ENCODE data around the gene SF3B3. TPM values are rescaled to one million over a fixed set of nuclear protein-coding genes. Genes with fewer than 3 reads are reported as not detected.

Gene SF3B3
- total RNA-seq, 1 experiment from 2014 or later = 253 TPM

GRCh38 chr16:70495425-70496182 lies 28.0 kb upstream of the SF3B3 start:
- no peak for ATAC-seq
- TF ChIP-seq, protein P1, sequence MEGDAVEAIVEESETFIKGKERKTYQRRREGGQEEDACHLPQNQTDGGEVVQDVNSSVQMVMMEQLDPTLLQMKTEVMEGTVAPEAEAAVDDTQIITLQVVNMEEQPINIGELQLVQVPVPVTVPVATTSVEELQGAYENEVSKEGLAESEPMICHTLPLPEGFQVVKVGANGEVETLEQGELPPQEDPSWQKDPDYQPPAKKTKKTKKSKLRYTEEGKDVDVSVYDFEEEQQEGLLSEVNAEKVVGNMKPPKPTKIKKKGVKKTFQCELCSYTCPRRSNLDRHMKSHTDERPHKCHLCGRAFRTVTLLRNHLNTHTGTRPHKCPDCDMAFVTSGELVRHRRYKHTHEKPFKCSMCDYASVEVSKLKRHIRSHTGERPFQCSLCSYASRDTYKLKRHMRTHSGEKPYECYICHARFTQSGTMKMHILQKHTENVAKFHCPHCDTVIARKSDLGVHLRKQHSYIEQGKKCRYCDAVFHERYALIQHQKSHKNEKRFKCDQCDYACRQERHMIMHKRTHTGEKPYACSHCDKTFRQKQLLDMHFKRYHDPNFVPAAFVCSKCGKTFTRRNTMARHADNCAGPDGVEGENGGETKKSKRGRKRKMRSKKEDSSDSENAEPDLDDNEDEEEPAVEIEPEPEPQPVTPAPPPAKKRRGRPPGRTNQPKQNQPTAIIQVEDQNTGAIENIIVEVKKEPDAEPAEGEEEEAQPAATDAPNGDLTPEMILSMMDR (IDR thresholded peaks at IDR 0.05) = no peak
- TF ChIP-seq TCF7L2 (IDR thresholded peaks at IDR 0.05; ENCODE audit: low read depth, low read length) = no peak
- no peak for TF ChIP-seq POLR2AphosphoS5 (IDR thresholded peaks at IDR 0.05; ENCODE audit: low read depth, low read length)
- no peak for TF ChIP-seq REST (IDR thresholded peaks at IDR 0.05; ENCODE audit: insufficient read depth in 1 of 2, low read depth in 2 of 2, low read length in 1 of 2)
- no peak for TF ChIP-seq SIN3A (IDR thresholded peaks at IDR 0.05; ENCODE audit: borderline replicate concordance, insufficient read depth, low read depth, low read length)
- Histone ChIP-seq H3K27ac (ENCODE audit: low read length) (no peak overlapping the region), H3K9me3 (ENCODE audit: control insufficient read depth, insufficient read depth, low read depth, low read length) (no peaks in the 10 kb centered on the region), H3K27me3 (ENCODE audit: control insufficient read depth, insufficient read depth, low read length) (no peaks in the 10 kb centered on the region), H3K4me3 (ENCODE audit: low read depth in 2 of 2, low read length in 2 of 2) (no peak overlapping the region), H3K4me1 (ENCODE audit: control insufficient read depth, insufficient read depth, low read length) (no peaks in the 10 kb centered on the region), H3K36me3 (ENCODE audit: control insufficient read depth, insufficient read depth, low read length) (peaks cover 2% of the 10 kb centered on the region; the same call in 1 of the 2 replicates)
- intact Hi-C loops (cut with micrococcal nuclease; ENCODE audit: unreplicated experiment) = no loop called here
- CTCF ChIA-PET = no interaction called here
- no peak for DNase-seq (ENCODE audit: low read depth, low spot score)
- POLR2A ChIA-PET = interaction anchor here (0.7 kb wide), 1 partner anchor 90 kb away, joined by 10 read pairs; no protein-coding TSS in a partner anchor
- in situ Hi-C loops (cut with HindIII; ENCODE audit: low pct_unique_long_range_greater_than_20kb, low sequenced_read_pairs) = no loop called here
- no TSS peak for BruUV-seq (replicated peaks)

- intact Hi-C loops (cut with micrococcal nuclease; ENCODE audit: unreplicated experiment) = no loop called here
- TF ChIP-seq POLR2AphosphoS5 (IDR thresholded peaks at IDR 0.05; ENCODE audit: low read depth, low read length) (no peak), TCF7L2 (IDR thresholded peaks at IDR 0.05; ENCODE audit: low read depth, low read length) (no peak), SIN3A (IDR thresholded peaks at IDR 0.05; ENCODE audit: borderline replicate concordance, insufficient read depth, low read depth, low read length) (no peak)
- BruUV-seq (replicated peaks) = no TSS peak
- H3K9me3 ChIP-seq (ENCODE audit: control insufficient read depth, insufficient read depth, low read depth, low read length) = no peaks in the 10 kb centered on the region
- ATAC-seq (no peak), DNase-seq (ENCODE audit: low read depth, low spot score) (no peak)
- H3K36me3 ChIP-seq (ENCODE audit: control insufficient read depth, insufficient read depth, low read length) = peaks cover 2% of the 10 kb centered on the region
- in situ Hi-C loops (cut with HindIII; ENCODE audit: low pct_unique_long_range_greater_than_20kb, low sequenced_read_pairs) = no loop called here
- CTCF ChIA-PET = interaction anchor here (0.6 kb wide), 1 partner anchor 88 kb away, joined by 3 read pairs; no protein-coding TSS in a partner anchor
- POLR2A ChIA-PET = interaction anchor here (0.7 kb wide), 1 partner anchor 91 kb away, joined by 10 read pairs; no protein-coding TSS in a partner anchor
- H3K4me3 ChIP-seq (ENCODE audit: low read depth in 2 of 2, low read length in 2 of 2) = no peak overlapping the region
- no peak overlapping the region for H3K27ac ChIP-seq (ENCODE audit: low read length)
- no peaks in the 10 kb centered on the region for H3K27me3 ChIP-seq (ENCODE audit: control insufficient read depth, insufficient read depth, low read length)
- H3K4me1 ChIP-seq (ENCODE audit: control insufficient read depth, insufficient read depth, low read length) = no peaks in the 10 kb centered on the region
Measured at GRCh38 chr16:70496513-70496912, 27.1 kb upstream of the SF3B3 start.

DNA sequence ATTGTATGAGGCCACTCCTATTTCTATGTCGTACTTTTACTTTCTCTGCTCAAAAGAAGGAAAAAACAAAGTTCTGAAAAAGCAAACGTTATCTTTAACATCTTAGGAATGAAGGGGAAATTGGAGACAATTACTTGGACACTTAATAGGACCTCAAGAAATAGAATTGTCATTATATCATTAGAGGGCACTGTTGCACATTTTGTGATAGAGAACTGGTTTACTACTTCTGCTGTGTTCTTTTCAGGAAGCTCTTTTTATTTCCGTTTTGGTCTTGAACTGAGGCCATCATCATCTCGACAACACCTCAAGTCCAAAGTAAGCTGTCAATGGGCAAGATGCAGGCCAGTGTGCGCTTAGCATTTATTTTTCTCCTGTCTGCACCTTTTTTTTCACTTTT lies 14.9 kb upstream of the SF3B3 start:
- Histone ChIP-seq H3K4me1 (ENCODE audit: control insufficient read depth, insufficient read depth, low read length) (no peaks in the 10 kb centered on the region), H3K27me3 (ENCODE audit: control insufficient read depth, insufficient read depth, low read length) (no peaks in the 10 kb centered on the region), H3K4me3 (ENCODE audit: low read depth in 2 of 2, low read length in 2 of 2) (no peak overlapping the region), H3K9me3 (ENCODE audit: control insufficient read depth, insufficient read depth, low read depth, low read length) (no peaks in the 10 kb centered on the region), H3K27ac (ENCODE audit: low read length) (no peak overlapping the region), H3K36me3 (ENCODE audit: control insufficient read depth, insufficient read depth, low read length) (peaks cover 15% of the 10 kb centered on the region; the same call in 1 of the 2 replicates)
- DNase-seq (ENCODE audit: low read depth, low spot score) = no peak
- in situ Hi-C loops (cut with HindIII; ENCODE audit: low pct_unique_long_range_greater_than_20kb, low sequenced_read_pairs) (no loop called here), intact Hi-C loops (cut with micrococcal nuclease; ENCODE audit: unreplicated experiment) (no loop called here)
- TF ChIP-seq POLR2AphosphoS5 (IDR thresholded peaks at IDR 0.05; ENCODE audit: low read depth, low read length) (no peak), SIN3A (IDR thresholded peaks at IDR 0.05; ENCODE audit: borderline replicate concordance, insufficient read depth, low read depth, low read length) (no peak), REST (IDR thresholded peaks at IDR 0.05; ENCODE audit: insufficient read depth in 1 of 2, low read depth in 2 of 2, low read length in 1 of 2) (no peak), TCF7L2 (IDR thresholded peaks at IDR 0.05; ENCODE audit: low read depth, low read length) (no peak)
- TF ChIP-seq, protein P1 (IDR thresholded peaks at IDR 0.05) = no peak
- no peak for ATAC-seq
- no TSS peak for BruUV-seq (replicated peaks)
- ChIA-PET POLR2A (no interaction called here), CTCF (interaction anchor here (0.7 kb wide), 1 partner anchor 52 kb away, joined by 3 read pairs; no protein-coding TSS in a partner anchor)
